Activated CD4-positive, alpha-beta T cell treated with anti-CD3 and anti-CD28 coated beads for 4 hours (primary cell): ENCODE results near the gene ZNF398.

Experiments used
- DNase-seq, 2 donors: peaks; one replicate each; pipeline ENCODE4 v3.0.0-alpha.2; 2020

The ZNF398 gene

DNA sequence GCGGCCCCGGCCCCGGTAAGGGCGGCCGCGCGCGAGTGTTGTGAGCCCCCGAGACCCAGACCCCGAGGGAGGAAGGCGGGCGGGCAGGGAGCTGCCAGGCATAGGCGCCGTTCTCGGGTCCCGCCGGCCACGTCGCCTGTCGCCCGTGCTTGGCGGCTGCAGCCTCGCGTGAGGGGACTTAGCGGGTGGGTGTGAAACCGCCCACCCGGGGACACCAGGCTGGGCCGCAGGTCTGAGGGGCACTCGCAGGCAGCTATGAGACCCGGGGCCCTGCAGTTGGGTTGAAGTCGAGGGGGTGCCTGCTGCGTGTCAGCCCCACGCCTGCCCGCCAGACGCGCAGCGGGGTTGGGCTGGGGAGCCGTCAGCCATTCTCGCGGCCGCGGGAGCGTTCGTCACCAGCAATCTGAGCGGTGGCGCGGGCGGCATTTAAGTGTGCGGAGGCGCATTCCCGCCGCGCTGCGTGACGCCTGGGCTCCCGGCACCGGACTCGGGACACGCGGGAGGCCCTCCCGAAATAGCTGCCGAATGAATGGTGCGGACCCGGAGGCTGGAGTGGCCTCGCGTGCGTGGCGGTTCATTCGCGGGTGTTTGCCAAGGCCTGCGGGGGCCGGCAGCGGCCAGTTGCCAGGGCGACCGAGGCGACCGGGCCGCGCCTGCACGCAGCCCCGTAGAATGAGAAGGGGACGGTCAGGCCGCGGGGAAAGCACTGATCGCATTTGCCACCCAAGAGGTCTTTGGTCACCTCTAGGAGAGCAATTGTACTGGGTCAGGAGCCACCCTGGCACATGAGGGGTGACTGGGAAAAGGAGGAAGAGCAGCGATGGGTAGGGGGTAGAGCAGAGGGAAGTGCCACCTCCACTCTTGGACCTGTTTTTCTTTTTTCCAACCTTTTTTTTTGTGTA, 750 bp downstream of the ZNF398 start:
- peak; percentile 56 to 70 for DNase-seq

DNA sequence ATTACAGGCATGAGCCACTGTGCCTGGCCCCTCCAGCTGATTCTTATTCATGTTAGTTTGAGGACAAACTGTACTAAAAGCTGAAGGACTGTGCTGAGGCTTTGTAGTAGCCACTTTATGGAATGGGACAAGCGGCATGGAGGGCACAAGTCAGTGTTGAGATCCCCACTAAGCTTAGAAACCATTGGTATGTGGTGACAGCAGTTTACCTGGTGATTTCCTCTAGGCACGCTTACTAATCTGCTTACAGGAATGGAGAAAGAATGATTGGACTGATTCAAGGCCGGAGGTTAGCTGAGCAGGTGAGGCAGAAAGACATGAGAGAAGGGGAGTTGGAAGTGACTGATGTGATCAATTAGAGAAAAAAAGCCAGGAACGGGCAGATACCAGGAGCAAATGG, 3.7 kb downstream of the ZNF398 start:
- no peak for DNase-seq

DNA sequence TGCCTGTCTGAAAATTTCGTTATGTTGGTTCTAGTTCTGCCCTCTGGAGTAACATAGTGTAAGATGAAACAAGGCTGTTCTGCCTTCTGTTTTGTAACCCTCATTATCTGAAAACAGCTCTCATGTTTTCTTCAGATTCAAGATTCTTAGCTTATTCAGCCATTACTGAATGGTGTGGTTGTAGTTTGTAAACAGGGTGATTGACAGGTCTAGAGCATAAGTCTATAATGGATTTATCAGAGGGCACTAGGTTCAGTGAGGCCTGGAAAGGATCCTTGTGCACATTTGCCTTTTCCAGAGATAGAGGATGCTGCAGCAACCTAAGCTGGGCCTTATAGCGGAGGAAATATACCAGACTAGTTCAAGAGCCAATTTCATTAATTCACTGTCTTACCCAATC, 6.1 kb downstream of the ZNF398 start:
- DNase-seq, result no peak

DNA sequence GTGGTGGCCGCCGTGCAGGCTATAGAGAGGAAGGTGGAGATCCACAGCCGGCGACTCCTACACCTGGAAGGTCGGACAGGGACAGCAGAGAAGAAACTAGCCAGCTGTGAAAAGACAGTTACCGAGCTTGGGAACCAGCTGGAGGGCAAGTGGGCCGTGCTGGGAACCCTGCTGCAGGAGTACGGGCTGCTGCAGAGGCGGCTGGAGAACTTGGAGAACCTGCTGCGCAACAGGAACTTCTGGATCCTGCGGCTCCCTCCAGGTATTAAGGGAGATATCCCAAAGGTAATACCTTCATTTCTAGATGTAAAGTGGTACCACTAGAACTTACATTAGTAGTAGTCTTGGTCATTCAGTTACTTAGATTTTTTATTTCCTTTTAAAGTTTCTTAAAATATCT, 6.8 kb downstream of the ZNF398 start:
- no peak for DNase-seq

DNA sequence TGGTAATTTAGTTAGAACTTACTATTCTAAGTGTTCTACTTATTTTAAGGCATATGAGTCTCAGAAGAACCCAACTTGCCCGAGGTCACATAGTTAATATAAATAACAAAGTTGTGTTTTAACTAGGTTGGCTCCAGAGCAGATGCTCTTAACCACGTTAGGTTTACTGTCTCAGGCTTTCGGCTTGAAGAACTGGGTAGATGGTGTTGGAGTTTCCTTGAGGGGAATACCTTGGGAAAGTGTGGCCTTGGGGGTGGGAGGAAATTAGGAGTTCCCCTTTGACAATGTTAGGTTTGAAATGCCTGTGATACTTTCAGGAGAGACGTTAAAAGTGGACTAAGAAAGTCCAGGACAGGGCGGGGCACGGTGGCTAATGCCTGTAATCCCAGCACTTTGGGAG, 9.6 kb downstream of the ZNF398 start:
- DNase-seq, result no peak

DNA sequence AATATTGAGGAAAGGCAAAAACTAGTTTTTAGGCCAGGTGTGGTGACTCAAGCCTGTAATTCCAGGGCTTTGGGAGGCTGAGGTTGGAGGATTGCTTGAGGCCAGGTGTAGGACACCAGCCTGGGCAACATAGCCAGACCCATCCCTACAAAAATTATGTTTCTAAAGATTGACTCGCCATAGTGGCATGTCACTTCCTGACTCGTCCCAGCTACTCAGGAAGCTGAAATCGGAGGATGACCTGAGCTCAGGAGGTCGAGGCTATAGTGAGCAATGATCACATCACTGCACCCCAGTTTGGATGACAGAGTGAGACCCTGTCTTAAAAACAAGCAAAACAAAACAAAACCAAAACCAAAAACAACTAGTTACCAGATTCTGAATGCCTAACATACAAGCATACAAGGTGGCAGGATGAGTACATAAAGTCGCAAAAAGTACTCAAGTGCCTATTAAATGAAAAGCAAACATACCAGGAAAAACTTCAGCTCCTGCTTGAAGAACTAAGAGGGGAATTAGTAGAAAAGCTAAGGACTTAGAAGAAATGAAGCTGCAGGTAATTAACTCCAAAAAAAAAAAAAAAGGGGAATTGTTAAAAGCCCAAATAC, 14.1 kb downstream of the ZNF398 start:
- no peak for DNase-seq

DNA sequence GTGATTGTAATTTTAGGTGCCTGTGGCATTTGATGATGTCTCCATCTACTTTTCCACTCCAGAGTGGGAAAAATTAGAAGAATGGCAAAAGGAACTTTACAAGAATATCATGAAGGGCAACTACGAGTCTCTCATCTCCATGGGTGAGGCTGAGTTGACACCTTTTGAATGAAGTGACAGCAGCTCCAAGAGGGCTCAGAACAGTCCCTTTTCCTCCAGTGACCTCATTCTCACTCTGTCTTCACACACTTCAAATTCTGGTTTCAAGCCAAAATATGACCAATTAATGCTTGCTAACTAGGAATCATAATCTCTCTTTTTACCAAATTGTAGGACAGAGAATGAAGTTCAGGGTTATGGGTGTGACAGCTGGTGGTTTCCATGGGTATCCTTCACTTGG, 18.9 kb downstream of the ZNF398 start:
- DNase-seq, result no peak

DNA sequence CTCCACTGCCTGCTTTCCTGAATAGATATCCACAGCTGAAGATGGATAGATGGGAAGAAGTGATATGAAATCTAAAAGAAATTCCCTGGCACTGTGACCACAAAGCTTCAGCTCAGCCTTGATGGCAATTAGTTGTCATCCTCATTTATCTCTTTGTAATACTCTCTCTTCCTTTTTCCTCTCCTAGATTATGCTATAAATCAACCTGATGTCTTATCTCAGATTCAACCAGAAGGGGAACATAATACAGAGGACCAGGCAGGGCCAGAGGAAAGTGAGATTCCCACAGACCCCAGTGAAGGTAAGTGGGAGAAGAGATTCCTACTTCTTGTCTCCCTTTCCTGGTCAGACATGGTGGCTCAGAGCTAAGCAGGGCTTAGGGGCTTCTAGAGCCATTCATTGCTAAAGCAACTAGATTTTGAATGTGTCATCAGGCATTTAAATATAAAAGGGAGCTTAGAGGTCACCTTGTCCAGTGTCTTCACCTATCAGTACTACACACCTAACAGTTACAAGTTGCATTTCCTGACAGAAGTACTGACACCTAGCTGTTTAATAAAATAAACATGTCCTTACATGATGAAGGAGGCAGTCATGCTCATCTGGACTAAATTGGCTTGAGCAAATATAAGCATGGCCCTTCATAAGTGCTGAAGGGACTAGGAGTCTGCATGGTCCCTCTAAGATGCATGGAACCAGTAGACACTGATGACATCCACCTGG, 19.5 kb downstream of the ZNF398 start:
- DNase-seq, result no peak

DNA sequence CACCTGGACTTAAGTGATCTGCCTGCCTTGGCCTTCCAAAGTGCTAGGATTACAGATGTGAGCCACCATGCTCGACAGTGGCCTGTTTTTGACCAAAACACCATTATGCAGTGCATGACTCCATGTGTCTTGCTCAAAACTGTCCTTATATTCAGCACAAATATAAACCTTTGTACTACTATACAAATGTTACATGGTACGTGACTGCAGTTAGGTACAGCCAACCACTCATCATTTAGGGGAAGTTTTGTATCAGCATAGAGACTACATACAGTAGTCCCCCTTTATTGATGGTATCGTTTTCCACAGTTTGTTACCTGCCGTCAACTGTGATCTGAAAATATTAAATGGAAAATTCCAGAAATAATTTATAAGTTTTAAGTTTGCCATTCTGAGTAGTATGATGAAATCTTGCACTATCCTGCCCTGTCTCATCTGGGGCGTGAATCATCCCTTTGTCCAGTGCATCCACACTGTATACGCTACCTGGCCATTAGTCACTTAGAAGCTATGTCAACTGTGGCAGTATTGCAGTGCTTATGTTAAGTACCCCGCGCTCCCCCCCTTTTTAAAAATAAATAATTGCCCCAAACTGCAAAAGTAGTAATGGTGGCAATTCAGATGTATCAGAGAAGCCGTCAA, 24.8 kb downstream of the ZNF398 start:
- DNase-seq, result no peak

DNA sequence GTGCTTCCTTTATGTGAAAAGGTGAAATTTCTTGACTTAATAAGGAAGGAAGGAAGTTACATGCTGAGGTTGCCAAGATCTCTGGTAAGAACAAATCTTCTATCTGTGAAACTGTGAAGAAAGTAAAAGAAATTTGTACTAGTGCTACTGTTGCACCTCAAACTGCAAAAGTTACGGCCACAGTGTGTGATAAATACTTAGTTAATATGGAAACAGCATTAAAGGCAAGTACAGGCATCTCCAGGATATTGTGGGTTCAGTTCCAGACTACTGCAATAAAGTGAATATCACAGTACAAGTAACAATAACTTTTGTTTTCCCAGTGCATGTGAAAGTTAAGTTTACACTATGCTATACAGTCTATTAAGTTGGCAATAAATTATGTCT, 25.3 kb downstream of the ZNF398 start:
- DNase-seq, result no peak

DNA sequence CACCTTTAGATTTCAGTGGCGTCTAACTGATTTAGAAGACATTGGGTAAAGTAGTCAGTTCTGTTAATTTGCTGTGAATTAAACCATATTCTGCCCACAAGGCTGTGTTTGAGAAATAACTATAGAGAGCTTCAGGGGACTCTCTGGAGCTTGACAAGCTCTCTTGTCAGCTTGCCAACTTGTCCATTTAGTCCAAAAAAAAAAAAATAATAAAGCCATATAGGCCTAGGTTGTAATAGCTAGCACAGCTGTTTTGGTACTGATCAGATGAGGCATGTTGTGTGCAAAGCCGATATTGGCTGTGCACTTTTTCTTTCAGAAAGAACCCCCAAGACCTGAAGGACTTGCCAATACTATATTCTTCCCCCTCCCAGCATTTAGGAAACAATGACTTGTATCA, 27.9 kb downstream of the ZNF398 start:
- DNase-seq, result no peak

DNA sequence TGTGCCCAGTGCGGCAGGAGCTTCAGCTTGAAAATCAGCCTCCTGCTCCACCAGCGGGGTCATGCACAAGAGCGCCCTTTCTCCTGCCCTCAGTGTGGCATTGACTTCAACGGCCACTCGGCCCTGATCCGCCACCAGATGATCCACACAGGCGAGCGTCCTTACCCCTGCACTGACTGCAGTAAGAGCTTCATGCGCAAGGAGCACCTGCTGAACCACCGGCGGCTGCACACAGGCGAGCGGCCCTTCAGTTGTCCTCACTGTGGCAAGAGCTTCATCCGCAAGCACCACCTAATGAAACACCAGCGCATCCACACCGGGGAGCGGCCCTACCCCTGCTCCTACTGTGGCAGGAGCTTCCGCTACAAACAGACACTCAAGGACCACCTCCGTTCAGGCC, 32.0 kb downstream of the ZNF398 start:
- DNase-seq, result no peak

DNA sequence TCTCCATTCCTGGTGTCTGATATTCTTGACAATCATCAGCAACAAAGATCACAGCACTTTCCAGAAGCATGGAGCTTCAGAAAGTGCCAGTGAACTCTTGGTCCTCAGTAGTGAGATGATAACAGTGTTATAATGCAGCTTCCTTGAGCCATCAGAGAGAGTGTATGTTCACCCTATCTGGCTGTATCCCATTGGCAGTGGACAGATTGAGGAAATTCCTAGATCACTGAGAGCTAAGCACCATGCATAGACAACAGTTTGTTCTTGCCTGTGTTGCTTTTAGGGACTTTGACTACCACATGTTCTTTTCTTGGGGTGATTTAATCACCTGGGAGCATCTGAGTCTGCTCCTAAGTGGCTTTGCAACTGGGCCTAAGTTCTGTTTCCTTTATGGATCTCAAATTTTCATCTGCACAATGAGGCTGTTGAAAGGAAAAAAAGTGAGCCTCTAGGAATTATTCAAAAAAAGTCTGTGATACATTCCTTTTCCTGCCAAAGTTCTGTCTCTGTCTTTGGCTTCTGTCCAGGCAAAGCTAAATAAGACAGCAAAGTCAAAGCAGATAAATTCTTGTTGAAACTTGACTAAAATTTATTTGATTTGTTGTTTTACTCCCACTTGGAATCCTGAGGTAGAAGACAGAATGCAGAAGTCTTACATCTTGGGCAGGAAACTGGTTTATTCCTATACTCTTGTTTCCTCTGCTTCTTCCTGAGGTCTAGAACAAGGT, 33.6 kb downstream of the ZNF398 start:
- no peak for DNase-seq

DNA sequence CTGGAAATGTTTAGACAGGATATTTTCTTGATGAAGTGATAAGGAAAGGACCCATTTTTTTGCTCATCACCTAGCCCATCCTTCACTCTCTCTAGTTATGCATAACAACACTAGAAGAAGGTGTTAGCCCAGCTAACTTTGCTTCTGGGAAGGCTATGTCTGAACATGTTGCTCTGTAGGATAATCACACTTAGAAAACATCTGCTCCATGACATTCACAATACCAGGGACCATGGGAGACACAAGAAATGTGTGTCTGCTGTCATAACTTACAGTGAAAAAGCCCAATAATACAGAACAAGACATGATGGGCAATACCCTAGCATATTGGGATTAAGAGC, 34.2 kb downstream of the ZNF398 start:
- DNase-seq, result no peak

DNA sequence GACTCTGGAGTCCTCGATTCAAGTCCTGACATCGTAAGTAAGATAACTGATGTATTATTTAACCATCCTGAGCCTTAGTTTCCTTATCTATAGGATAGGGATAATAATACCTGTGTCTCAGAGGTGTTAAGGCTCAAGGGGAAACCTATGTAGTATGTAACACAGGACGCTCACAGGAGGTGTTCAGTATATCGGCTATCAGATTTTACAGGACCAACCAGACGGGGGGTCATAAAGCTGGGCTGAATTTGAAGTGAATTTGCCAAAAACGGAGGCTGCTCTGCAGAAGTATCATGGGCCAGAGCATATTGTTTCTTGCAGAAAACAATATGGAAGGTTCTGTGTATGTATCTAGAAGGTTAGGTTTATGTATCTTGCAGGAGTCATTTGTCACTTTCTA, 37.0 kb downstream of the ZNF398 start:
- DNase-seq, result no peak

DNA sequence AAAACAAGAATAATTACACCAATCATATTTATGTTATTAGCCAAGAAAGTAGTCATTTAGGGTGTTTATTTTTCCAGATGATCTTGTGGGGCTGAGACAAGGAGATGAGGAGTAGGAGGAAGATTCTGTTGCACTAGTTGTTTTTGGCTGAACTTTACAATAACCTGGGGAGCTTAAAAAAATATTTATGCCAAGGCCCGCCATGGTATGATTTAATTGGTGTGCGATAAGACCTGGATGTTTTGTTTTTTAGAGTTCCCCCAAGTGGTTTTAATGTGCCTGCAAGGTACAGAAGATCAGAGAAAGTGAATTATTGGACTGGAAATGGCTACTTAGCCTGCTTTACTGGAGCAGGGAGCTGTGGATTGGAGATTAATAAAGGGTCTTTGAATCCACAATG, 41.0 kb downstream of the ZNF398 start:
- no peak for DNase-seq

DNA sequence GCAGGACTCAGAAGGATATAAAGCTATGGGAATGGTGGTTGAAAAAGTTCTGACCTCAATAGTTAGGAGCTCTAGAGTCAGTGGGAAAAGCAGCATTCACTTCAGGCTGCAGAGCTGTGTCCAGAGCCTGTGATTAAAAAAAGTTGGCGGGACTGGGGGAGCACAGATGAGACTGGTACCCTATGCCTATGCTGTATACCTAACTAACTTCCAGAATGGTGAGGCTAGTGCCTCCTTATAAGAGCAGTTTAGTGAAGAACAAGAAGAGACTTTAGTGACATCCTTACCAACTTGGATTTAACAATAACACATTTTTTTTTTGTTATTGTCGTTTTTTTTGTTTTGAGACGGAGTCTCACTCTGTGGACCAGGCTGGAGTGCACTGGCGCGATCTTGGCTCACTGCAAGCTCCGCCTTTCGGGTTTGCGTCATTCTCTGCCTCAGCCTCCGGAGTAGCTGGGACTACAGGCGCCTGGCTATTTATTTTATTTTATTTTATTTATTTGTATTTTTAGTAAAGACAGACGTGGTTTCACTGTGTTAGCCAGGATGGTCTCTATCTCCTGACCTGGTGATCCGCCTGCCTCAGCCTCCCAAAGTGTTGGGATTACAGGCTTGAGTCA, 41.5 kb downstream of the ZNF398 start:
- DNase-seq, result no peak

DNA sequence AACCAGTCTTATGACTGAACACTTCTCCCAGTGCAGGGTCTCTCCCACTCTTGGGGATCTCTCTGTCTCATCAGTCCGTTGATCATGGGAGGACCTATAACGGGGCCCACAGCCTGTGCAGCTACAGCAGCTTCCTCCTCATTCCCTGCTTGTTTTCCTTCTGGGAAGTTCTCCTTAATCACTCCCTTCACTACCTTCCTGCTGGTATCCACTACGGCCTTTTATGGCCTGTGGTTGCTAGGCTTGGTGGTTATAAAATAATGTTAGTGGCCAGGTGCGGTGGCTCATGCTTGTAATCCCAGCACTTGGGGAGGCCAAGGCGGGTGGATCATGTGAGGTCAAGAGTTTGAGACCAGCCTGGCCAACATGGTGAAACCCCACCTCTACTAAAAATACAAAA, 44.6 kb downstream of the ZNF398 start:
- DNase-seq, result no peak

DNA sequence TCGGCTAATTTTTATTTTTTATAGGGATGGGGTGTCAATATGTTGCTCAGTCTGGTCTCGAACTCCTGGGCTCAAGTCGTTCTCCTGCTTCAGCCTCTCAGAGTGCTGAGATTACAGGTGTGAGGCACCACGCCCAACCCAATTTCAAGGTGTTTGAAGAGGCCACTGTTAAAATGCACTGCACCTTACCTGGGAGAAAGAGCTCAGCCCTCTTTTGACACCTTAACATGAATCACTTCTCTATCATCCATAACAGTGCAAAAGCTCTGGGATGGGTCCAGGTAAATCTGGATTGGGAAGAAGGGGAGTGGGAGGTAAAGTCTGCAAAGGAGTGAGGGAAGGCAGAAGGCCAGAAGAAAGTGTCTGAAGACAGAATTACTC, 47.5 kb downstream of the ZNF398 start:
- no peak for DNase-seq

DNA sequence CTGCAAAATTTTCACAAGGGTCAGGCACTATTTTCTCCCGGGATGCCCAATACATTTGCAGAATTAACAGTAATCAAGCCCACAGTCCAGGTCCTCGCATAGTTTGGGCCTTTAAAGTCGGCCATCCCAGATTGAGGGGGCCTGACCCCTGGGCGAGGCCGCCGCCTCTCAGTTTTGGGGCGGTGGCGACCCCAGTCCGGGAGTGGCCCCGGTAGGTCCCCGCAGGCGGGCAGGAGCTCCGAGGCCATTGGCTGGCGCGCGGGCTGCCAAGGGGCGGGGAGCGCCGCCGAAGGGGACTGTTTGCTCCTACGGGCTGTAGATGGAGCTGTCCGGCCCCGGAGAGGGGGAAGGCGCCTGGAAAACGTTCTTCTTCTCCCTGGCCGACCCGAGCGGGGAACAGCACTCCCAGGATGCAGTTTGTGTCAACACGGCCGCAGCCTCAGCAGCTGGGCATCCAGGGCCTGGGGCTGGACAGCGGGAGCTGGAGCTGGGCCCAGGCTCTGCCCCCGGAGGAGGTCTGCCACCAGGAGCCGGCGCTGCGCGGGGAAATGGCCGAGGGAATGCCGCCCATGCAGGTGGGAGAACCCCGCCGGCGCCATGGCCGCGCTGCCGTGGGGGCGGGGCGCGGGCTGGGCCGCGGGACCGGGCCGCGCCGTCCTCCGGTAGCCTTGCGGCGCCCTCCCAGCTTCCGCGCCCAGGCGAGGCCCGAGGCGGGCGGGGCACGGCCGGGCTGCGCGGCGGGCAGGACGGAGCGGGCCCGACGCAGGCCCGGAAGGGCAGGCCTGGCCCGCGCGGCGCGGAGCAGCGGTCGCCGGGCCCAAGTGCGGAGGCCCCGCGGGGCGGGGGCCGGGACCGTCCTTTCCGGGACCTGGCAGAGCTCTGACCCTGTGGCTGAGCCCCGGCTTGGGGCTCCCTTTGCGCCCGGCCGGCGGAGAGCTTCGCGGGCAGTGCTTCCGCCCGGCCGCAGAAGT, 48.2 kb downstream of the ZNF398 start, which contains the start of gene ZNF282:
Gene ZNF282 (plus strand): TSS at position 367 of the 971 bp plus-strand sequence. CDS start 44 bp downstream, at position 411.
- peak; percentile 60 to 64 for DNase-seq

DNA sequence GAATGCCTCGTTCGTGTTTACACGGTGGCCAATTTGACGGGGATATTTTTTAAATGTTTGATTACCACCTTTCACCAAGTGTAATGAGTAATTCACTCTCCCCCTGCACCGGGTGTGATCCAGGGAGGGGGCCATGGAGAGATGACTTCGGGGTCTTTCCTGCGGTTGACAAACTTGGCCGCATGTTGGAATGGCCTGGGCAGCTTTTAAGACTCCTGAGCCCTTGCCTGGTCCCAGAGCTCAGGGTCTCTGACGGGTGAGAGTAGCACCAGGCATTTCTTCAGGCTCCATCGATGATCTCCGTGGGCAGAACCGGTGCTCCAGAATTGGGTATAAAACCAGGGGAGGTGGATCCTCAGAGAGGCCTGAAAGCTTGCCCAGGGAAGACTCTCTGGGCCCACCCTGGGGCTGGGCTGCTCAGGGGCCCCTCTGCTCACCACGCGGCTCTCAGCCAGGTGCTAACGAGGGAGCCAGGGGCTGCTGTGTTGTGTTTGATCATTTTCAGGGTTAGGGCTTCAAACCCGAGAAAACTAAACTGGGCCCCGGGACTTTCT, 49.0 kb downstream of the ZNF398 start:
- peak in 1 of 2 donors; percentile 19 for DNase-seq
